ENCODE results near the gene SYNE3. TPM values are rescaled to one million over a fixed set of nuclear protein-coding genes. Genes with fewer than 3 reads are reported as not detected.

Gene SYNE3
- total and polyA plus RNA-seq, 2 donors (not counting 1 experiment from before 2014, with no cell fraction given), result 17.8 to 76.1 TPM

DNA sequence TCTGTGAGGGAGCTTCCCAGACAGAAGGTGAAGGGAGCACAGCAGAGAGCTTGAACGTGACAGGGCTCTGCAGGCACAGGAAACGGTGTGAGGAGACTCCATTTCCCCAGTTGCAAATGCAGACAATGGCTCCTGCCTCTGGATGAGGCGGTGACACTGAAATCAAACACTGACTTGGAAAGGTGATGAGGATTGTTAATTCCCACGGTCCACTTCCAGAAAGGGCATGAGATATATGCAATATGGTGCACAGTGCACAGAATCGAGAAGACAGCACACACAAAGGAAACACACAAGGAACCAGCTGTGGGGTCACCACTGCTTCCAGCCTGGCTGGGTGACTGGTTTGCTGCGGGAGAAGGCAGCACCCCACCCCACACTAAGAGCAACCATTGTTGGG lies 42.0 kb downstream of the SYNE3 start:
- H3K4me3 ChIP-seq (ENCODE audit: control extremely low read depth in 1 of 5, extremely low read depth in 1 of 5, insufficient read depth in 1 of 5, low read depth in 2 of 5, low read length in 4 of 5), result no peak overlapping the region
- WGBS (ENCODE audit: insufficient coverage), result 93% methylated on average over 4 of the region's 6 CpGs
- ATAC-seq (ENCODE audit: low read depth) (no peak), DNase-seq (no peak)
- H3K36me3 ChIP-seq (replicated peaks in 1 of 2; ENCODE audit: control extremely low read depth in 1 of 2, control insufficient read depth in 1 of 2, extremely low read depth in 1 of 2, insufficient read depth in 2 of 2, low read length in 1 of 2), result peaks cover 12 to 71% of the 10 kb centered on the region in 2 experiments
- H3K9me3 ChIP-seq (ENCODE audit: control extremely low read depth in 1 of 3, control insufficient read depth in 2 of 3, insufficient read depth in 1 of 3, low read length in 2 of 3), result peaks cover 0 to 5% (median 0%) of the 10 kb centered on the region in 3 donors
- Mint-ChIP-seq H3K9me3 (ENCODE audit: insufficient read depth) (no peaks in the 10 kb centered on the region), H3K4me3 (no peak overlapping the region), H3K27me3 (no peaks in the 10 kb centered on the region), H3K4me1 (peaks cover 30% of the 10 kb centered on the region), H3K27ac (peak overlapping the region; percentile 26)
- POLR2A ChIA-PET, result no interaction called here
- H4K20me1 ChIP-seq (ENCODE audit: control insufficient read depth, insufficient read depth, low read length, poor library complexity, severe bottlenecking), result peaks cover 34% of the 10 kb centered on the region
- peaks cover 89% of the 10 kb centered on the region for H3K79me2 ChIP-seq (ENCODE audit: control insufficient read depth, insufficient read depth, low read length)
- no peak overlapping the region for H2AFZ ChIP-seq (ENCODE audit: insufficient read depth, low read depth, low read length, poor library complexity, severe bottlenecking)
- CTCF ChIA-PET, result interaction anchor here (1.0 kb wide), 1 partner anchor 48 kb away, joined by 4 read pairs; no protein-coding TSS in a partner anchor
- no peaks in the 10 kb centered on the region for H3K27me3 ChIP-seq (replicated peaks in 1 of 4; ENCODE audit: control extremely low read depth in 1 of 4, control insufficient read depth in 3 of 4, insufficient read depth in 4 of 4, low read length in 3 of 4)
- no peak for TF ChIP-seq EZH2 (IDR thresholded peaks at IDR 0.05; ENCODE audit: borderline replicate concordance, insufficient read depth, low read depth, low read length, poor library complexity, severe bottlenecking)
- TF ChIP-seq, protein P1, sequence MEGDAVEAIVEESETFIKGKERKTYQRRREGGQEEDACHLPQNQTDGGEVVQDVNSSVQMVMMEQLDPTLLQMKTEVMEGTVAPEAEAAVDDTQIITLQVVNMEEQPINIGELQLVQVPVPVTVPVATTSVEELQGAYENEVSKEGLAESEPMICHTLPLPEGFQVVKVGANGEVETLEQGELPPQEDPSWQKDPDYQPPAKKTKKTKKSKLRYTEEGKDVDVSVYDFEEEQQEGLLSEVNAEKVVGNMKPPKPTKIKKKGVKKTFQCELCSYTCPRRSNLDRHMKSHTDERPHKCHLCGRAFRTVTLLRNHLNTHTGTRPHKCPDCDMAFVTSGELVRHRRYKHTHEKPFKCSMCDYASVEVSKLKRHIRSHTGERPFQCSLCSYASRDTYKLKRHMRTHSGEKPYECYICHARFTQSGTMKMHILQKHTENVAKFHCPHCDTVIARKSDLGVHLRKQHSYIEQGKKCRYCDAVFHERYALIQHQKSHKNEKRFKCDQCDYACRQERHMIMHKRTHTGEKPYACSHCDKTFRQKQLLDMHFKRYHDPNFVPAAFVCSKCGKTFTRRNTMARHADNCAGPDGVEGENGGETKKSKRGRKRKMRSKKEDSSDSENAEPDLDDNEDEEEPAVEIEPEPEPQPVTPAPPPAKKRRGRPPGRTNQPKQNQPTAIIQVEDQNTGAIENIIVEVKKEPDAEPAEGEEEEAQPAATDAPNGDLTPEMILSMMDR (IDR thresholded peaks at IDR 0.05), result no peak
- H3K4me1 ChIP-seq (ENCODE audit: control insufficient read depth in 2 of 2, insufficient read depth in 2 of 2, low read length in 2 of 2), result peaks cover 18 to 29% of the 10 kb centered on the region in 2 donors
- no peak overlapping the region for H3K27ac ChIP-seq (ENCODE audit: low read length in 2 of 2)
- no peak overlapping the region for H3K9ac ChIP-seq (ENCODE audit: low read length)
- intact Hi-C loops (cut with micrococcal nuclease), result no loop called here
- no peak overlapping the region for H3K4me2 ChIP-seq (replicated peaks; ENCODE audit: low read depth, low read length, poor library complexity, severe bottlenecking)

DNA sequence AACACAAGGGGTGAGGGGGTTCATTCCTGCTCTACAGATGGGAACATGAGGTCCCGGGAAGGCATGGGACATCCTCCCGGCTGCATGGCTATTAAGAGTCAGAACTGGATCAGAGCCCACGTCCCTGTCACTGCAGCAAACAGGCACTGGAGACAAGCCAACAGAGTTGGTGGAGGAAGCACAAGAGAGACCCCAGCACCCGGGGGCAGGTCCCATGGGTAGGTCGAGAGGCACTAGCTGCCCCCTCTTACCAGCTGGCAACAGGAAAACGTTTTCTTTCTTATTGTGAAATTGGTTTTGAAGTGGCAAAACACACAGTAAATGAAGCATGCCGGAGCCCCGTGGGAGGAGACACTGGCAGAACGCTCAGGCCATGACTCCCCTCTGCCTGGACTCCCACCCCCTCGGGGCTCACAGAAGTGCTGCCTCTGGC lies 43.6 kb downstream of the SYNE3 start:
- Mint-ChIP-seq H3K27me3 (no peaks in the 10 kb centered on the region), H3K9me3 (ENCODE audit: insufficient read depth) (no peaks in the 10 kb centered on the region), H3K4me3 (peak overlapping the region; percentile 10), H3K4me1 (peaks cover 28% of the 10 kb centered on the region), H3K27ac (peak overlapping the region; percentile 77)
- intact Hi-C loops (cut with micrococcal nuclease), result no loop called here
- ChIA-PET CTCF (interaction anchor here (0.7 to 2.9 kb wide), 5 partner anchors 9 to 55 kb away, joined by 3 to 11 read pairs (median 4); no protein-coding TSS in a partner anchor), POLR2A (interaction anchor here (0.6 kb wide), 1 partner anchor 12 kb away, joined by 8 read pairs; no protein-coding TSS in a partner anchor)
- H3K9me3 ChIP-seq (ENCODE audit: control extremely low read depth in 1 of 3, control insufficient read depth in 2 of 3, insufficient read depth in 1 of 3, low read length in 2 of 3), result peaks cover 0 to 5% (median 0%) of the 10 kb centered on the region in 3 donors
- H3K4me3 ChIP-seq (ENCODE audit: control extremely low read depth in 1 of 5, extremely low read depth in 1 of 5, insufficient read depth in 1 of 5, low read depth in 2 of 5, low read length in 4 of 5), result no peak overlapping the region
- peaks cover 88% of the 10 kb centered on the region for H3K79me2 ChIP-seq (ENCODE audit: control insufficient read depth, insufficient read depth, low read length)
- no peak overlapping the region for H2AFZ ChIP-seq (ENCODE audit: insufficient read depth, low read depth, low read length, poor library complexity, severe bottlenecking)
- DNase-seq, result no peak
- peaks cover 16 to 24% of the 10 kb centered on the region in 2 donors for H3K4me1 ChIP-seq (ENCODE audit: control insufficient read depth in 2 of 2, insufficient read depth in 2 of 2, low read length in 2 of 2)
- no peak overlapping the region for H3K9ac ChIP-seq (ENCODE audit: low read length)
- peaks cover 13 to 83% of the 10 kb centered on the region in 2 experiments for H3K36me3 ChIP-seq (replicated peaks in 1 of 2; ENCODE audit: control extremely low read depth in 1 of 2, control insufficient read depth in 1 of 2, extremely low read depth in 1 of 2, insufficient read depth in 2 of 2, low read length in 1 of 2)
- H3K27me3 ChIP-seq (replicated peaks in 1 of 4; ENCODE audit: control extremely low read depth in 1 of 4, control insufficient read depth in 3 of 4, insufficient read depth in 4 of 4, low read length in 3 of 4), result no peaks in the 10 kb centered on the region
- WGBS (ENCODE audit: insufficient coverage), result 9% methylated on average over 10 of the region's 10 CpGs
- H3K27ac ChIP-seq (ENCODE audit: low read length in 2 of 2), result peak overlapping the region in 1 of 2 donors; percentile 39
- H4K20me1 ChIP-seq (ENCODE audit: control insufficient read depth, insufficient read depth, low read length, poor library complexity, severe bottlenecking), result peaks cover 29% of the 10 kb centered on the region
- TF ChIP-seq, protein P1 (IDR thresholded peaks at IDR 0.05), result no peak
- no peak for TF ChIP-seq EZH2 (IDR thresholded peaks at IDR 0.05; ENCODE audit: borderline replicate concordance, insufficient read depth, low read depth, low read length, poor library complexity, severe bottlenecking)
- H3K4me2 ChIP-seq (replicated peaks; ENCODE audit: low read depth, low read length, poor library complexity, severe bottlenecking), result peak overlapping the region; percentile 57
- peak; percentile 31 for ATAC-seq (ENCODE audit: low read depth)

Data from B cell (primary cell).